ENCODE measurements around the gene UHMK1. TPM values are rescaled to one million over a fixed set of nuclear protein-coding genes. Genes with fewer than 3 reads are reported as not detected.

UHMK1 gene
- total RNA-seq, 6 donors from 2014 or later: 19.3 to 68.2 (median 45.6) TPM

GRCh38 chr1:162573136-162573535 is 75.5 kb downstream of the UHMK1 start:
- 89 to 92% methylated on average over 1 of the region's 1 CpG for WGBS, 2 donors
- Histone ChIP-seq H3K36me3 (peaks cover 0 to 6% (median 2%) of the 10 kb centered on the region in 4 donors), H3K9me3 (no peaks in the 10 kb centered on the region), H3K4me1 (peaks cover 0 to 19% (median 8%) of the 10 kb centered on the region in 4 donors), H3K4me3 (no peak overlapping the region), H3K27ac (no peak overlapping the region), H3K27me3 (no peaks in the 10 kb centered on the region)
- DNase-seq (no peak), ATAC-seq (ENCODE audit: low FRiP score in 2 of 2) (no peak)
- TF ChIP-seq POLR2AphosphoS5 (IDR thresholded peaks at IDR 0.05) (no peak), CTCF (IDR thresholded peaks at IDR 0.05) (no peak), EP300 (IDR thresholded peaks at IDR 0.05) (no peak), POLR2A (IDR thresholded peaks at IDR 0.05) (no peak)

GRCh38 chr1:162578071-162578700 is 80.6 kb downstream of the UHMK1 start:
- TF ChIP-seq POLR2AphosphoS5 (IDR thresholded peaks at IDR 0.05): no peak
- no peak for TF ChIP-seq POLR2A (IDR thresholded peaks at IDR 0.05)
- TF ChIP-seq EP300 (IDR thresholded peaks at IDR 0.05): no peak
- no peak for TF ChIP-seq CTCF (IDR thresholded peaks at IDR 0.05)
- H3K27ac ChIP-seq: no peak overlapping the region
- H3K4me3 ChIP-seq: no peak overlapping the region
- 90 to 92% methylated on average over 4 of the region's 4 CpGs for WGBS, 2 donors
- no peaks in the 10 kb centered on the region for H3K4me1 ChIP-seq
- ATAC-seq (ENCODE audit: low FRiP score in 2 of 2): no peak
- H3K27me3 ChIP-seq: no peaks in the 10 kb centered on the region
- H3K36me3 ChIP-seq: peaks cover 0 to 49% (median 15%) of the 10 kb centered on the region in 4 donors
- no peak for DNase-seq
- no peaks in the 10 kb centered on the region for H3K9me3 ChIP-seq

GRCh38 chr1:162578936-162579335 is 81.3 kb downstream of the UHMK1 start:
- no peak for TF ChIP-seq POLR2AphosphoS5 (IDR thresholded peaks at IDR 0.05)
- TF ChIP-seq POLR2A (IDR thresholded peaks at IDR 0.05): no peak
- no peak for TF ChIP-seq EP300 (IDR thresholded peaks at IDR 0.05)
- TF ChIP-seq CTCF (IDR thresholded peaks at IDR 0.05): no peak
- ATAC-seq (ENCODE audit: low FRiP score in 2 of 2) (no peak), DNase-seq (no peak)
- H3K27me3 ChIP-seq: no peaks in the 10 kb centered on the region
- H3K36me3 ChIP-seq: peaks cover 0 to 56% (median 17%) of the 10 kb centered on the region in 4 donors
- H3K9me3 ChIP-seq: no peaks in the 10 kb centered on the region
- H3K4me1 ChIP-seq: no peaks in the 10 kb centered on the region
- no peak overlapping the region for H3K4me3 ChIP-seq
- no peak overlapping the region for H3K27ac ChIP-seq
- WGBS, 2 donors: 52 to 67% methylated on average over 1 of the region's 1 CpG

Small RNA genes within 50 kb of the gene (small RNA-seq; reads per million reads assigned to genes)
- gene UQCRBP2: 0 reads per million in 4 donors

Other genes starting within 250 kb of the UHMK1 start
- not detected for gene SPATA46, start 121.0 kb upstream of the UHMK1 start, total RNA-seq
- gene C1orf226, start 116.1 kb upstream of the UHMK1 start, total RNA-seq: 10 to 100 TPM in 5 of 6 donors, 1 to 10 TPM in 1; 7.2 to 16.7 (median 10.9) TPM
- gene SH2D1B, start 85.7 kb upstream of the UHMK1 start, total RNA-seq: 1 to 10 TPM in 4 of 6 donors, under 1 TPM in 1, not detected in 1; 0.61 to 3.4 (median 1.1) TPM
- 10 to 100 TPM; 12.6 to 69.0 (median 35.2) TPM for gene UAP1, start 63.9 kb downstream of the UHMK1 start, total RNA-seq
- 10 to 100 TPM; 10.5 to 53.3 (median 23.0) TPM for gene DDR2, start 134.6 kb downstream of the UHMK1 start, total RNA-seq

Measured in upper lobe of left lung (tissue), 6 donors.